Kidney (tissue), 14 donors: Measurements from ENCODE around the gene LMAN2. TPM values are rescaled to one million over a fixed set of nuclear protein-coding genes. Genes with fewer than 3 reads are reported as not detected.

Experiments used
- DNase-seq, 5 donors: peaks; one replicate each; pipeline ENCODE4 v3.0.0-alpha.2; 2013 to 2020
- FAIRE-seq: peaks from 2 replicates; lab custom pipeline; 2012; peaks lifted over from hg19 to GRCh38; lab: Jason Lieb, UNC
- H3K27ac ChIP-seq, 2 donors: one replicate each; pipeline ENCODE4 v1.7.0; 2013; ENCODE audit warnings: low read depth in 2 of 2, low read length in 2 of 2, inconsistent platforms in 1 of 2
- H3K27me3 ChIP-seq: one replicate; pipeline ENCODE4 v1.7.1; 2013; ENCODE audit warnings: low read length, inconsistent platforms; ENCODE audit not compliant: control insufficient read depth, insufficient read depth
- H3K36me3 ChIP-seq, 3 donors: one replicate each; pipeline versions ENCODE4 v1.7.0 to v1.7.1; 2013; ENCODE audit warnings: low read length in 3 of 3, control low read depth in 1 of 3, inconsistent platforms in 1 of 3; ENCODE audit not compliant: insufficient read depth in 3 of 3, control insufficient read depth in 2 of 3
- H3K4me1 ChIP-seq, 3 donors: one replicate each; pipeline versions ENCODE4 v1.7.0 to v1.7.1; 2013; ENCODE audit warnings: low read length in 3 of 3, inconsistent platforms in 1 of 3, low read depth in 1 of 3; ENCODE audit not compliant: control insufficient read depth in 2 of 3, insufficient read depth in 2 of 3
- H3K4me3 ChIP-seq, 3 donors: one replicate each; pipeline versions ENCODE4 v1.7.0 to v1.8.1; 2013; ENCODE audit warnings: low read length in 3 of 3, control low read depth in 1 of 3, inconsistent platforms in 1 of 3
- H3K9ac ChIP-seq, 3 donors: one replicate each; pipeline versions ENCODE4 v1.7.0 to v1.7.1; 2013; ENCODE audit warnings: low read length in 3 of 3, control low read depth in 1 of 3, inconsistent platforms in 1 of 3
- H3K9me3 ChIP-seq, 3 donors: one replicate each; pipeline versions ENCODE4 v1.7.0 to v1.7.1; 2013; ENCODE audit warnings: low read length in 3 of 3, control low read depth in 1 of 3, inconsistent platforms in 1 of 3; ENCODE audit not compliant: control insufficient read depth in 2 of 3, insufficient read depth in 1 of 3
- intact Hi-C: fragments of 100-400 bp; cut with DNase I; formaldehyde crosslinking; loops from one replicate; pipeline ENCODE4 v1.11.1; 2022
- polyA plus RNA-seq: library from polyadenylated mRNA; stranded (reverse); fragments of 350-450 nt; fragmentation: Illumina TruSeq; extraction: RNeasy Lipid Tissue Mini Kit (QIAGEN cat#74804); gene quantifications from one replicate; pipeline ENCODE4 v1.2.3, GENCODE V29; 2014; ENCODE audit warnings: low read depth, low replicate concordance; ENCODE audit not compliant: insufficient read depth
- total RNA-seq: library from RNA; stranded (reverse); fragmentation: NEBNext Ultra II Directional; extraction: Animal tissue kit (Norgen Biotek cat#: 25700); gene quantifications from one replicate; pipeline ENCODE4 v1.2.1, GENCODE V29; 2021
- TF ChIP-seq, protein P1 (sequence below): IDR thresholded peaks from 3 replicates; pipeline ENCODE4 v1.5.1; 2012; ENCODE audit warnings: mild to moderate bottlenecking, moderate library complexity, borderline replicate concordance; ENCODE audit not compliant: insufficient read depth; ENCODE audit errors: extremely low read depth
- donor health status: control.
- donor health status: control.
- donor health status: control.
- donor health status: control.
- donor health status: control.
- donor health status: DM: yes; HTN: yes; CAD: no.
- donor health status: Normal renal cell carcinoma (clear cell type).

LMAN2 gene
- total and polyA plus RNA-seq, 2 donors from 2014 or later = 137 to 190 TPM

GRCh38 chr5:177332031-177332895, 19.2 kb downstream of the LMAN2 start:
- Histone ChIP-seq H3K4me1 (peaks cover 0 to 2% (median 0%) of the 10 kb centered on the region in 3 donors), H3K9ac (no peak overlapping the region), H3K27me3 (no peaks in the 10 kb centered on the region), H3K9me3 (no peaks in the 10 kb centered on the region), H3K36me3 (peaks cover 0 to 51% (median 31%) of the 10 kb centered on the region in 3 donors), H3K4me3 (no peak overlapping the region), H3K27ac (no peak overlapping the region)
- peak in 1 of 5 donors; percentile 74 for DNase-seq
- no peak for FAIRE-seq
- TF ChIP-seq, protein P1, sequence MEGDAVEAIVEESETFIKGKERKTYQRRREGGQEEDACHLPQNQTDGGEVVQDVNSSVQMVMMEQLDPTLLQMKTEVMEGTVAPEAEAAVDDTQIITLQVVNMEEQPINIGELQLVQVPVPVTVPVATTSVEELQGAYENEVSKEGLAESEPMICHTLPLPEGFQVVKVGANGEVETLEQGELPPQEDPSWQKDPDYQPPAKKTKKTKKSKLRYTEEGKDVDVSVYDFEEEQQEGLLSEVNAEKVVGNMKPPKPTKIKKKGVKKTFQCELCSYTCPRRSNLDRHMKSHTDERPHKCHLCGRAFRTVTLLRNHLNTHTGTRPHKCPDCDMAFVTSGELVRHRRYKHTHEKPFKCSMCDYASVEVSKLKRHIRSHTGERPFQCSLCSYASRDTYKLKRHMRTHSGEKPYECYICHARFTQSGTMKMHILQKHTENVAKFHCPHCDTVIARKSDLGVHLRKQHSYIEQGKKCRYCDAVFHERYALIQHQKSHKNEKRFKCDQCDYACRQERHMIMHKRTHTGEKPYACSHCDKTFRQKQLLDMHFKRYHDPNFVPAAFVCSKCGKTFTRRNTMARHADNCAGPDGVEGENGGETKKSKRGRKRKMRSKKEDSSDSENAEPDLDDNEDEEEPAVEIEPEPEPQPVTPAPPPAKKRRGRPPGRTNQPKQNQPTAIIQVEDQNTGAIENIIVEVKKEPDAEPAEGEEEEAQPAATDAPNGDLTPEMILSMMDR = no peak
- intact Hi-C loops = no loop called here

GRCh38 chr5:177330991-177331842, 20.3 kb downstream of the LMAN2 start:
- no peak overlapping the region for H3K27ac ChIP-seq
- no peak overlapping the region for H3K4me3 ChIP-seq
- H3K36me3 ChIP-seq = peaks cover 0 to 42% (median 24%) of the 10 kb centered on the region in 3 donors
- peak in 1 of 5 donors; percentile 49 for DNase-seq
- intact Hi-C loops = no loop called here
- peaks cover 0 to 2% (median 0%) of the 10 kb centered on the region in 3 donors for H3K4me1 ChIP-seq
- FAIRE-seq = no peak
- TF ChIP-seq, protein P1 = no peak
- no peaks in the 10 kb centered on the region for H3K27me3 ChIP-seq
- no peak overlapping the region for H3K9ac ChIP-seq
- H3K9me3 ChIP-seq = no peaks in the 10 kb centered on the region

DNA sequence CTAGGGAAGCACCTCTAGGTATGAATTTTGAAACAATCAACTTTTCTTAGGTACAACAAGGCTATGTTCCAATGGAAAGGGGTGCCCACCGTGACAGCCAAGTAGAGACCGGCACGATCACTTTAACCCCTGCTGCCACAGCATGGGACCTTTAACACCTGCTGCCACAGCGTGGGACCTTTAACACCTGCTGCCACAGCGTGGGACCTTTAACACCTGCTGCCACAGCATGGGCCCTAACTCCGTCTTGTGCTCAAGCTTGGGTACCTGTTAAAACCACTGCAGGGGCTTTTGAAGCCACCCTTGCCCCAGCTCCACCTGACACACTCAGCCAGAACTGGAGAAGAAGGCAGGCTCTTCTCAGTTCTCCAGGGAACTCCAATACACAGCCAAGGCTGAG, 21.6 kb downstream of the LMAN2 start:
- DNase-seq (peak in 1 of 5 donors; percentile 35), FAIRE-seq (no peak)
- H3K9ac ChIP-seq = no peak overlapping the region
- H3K27me3 ChIP-seq = no peaks in the 10 kb centered on the region
- peaks cover 0 to 5% (median 4%) of the 10 kb centered on the region in 3 donors for H3K4me1 ChIP-seq
- no peaks in the 10 kb centered on the region for H3K9me3 ChIP-seq
- H3K27ac ChIP-seq = no peak overlapping the region
- no peak overlapping the region for H3K4me3 ChIP-seq
- peaks cover 0 to 29% (median 14%) of the 10 kb centered on the region in 3 donors for H3K36me3 ChIP-seq
- intact Hi-C loops = no loop called here
- TF ChIP-seq, protein P1 = no peak
